Measurements from ENCODE around the gene FAM180B.

DNA sequence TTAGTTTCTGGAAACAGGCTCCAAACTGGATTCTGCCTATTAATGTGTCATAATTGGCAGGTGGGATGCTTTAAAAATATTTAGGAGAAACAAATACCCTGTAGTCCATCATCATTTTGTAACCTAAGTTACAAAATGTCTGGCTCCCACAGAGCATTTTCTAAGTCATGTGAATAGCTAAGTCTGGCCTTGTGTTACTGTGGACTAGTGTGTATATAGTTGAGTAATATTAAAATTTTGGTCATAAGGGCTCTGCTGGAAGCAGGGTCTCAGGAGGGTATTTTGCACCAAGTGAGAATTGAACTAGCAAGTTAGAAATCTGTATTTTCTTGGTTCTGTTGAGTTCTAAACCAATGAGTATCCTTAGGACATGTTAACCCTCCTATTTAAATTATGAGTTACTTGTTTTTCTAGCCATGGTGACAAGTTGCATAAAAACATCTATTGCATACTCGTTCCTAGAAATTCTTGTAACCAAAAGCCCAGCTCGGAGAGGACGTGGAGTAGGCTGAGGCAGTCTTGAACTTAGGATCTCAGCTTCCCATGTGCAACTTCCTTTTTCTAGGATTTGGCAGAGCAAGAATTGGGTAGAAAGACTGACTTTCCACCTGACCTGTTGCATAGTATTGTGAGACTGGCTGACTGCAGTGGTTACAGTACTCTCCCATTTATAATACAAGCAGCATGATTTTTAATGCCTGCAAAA, 15.7 kb upstream of the FAM180B start:
- no peak for TF ChIP-seq CTCF (conservative IDR thresholded peaks at IDR 0.05 in 1 of 2, IDR thresholded peaks at IDR 0.05 in 1 of 2; ENCODE audit: low read depth in 1 of 2, low read length in 2 of 2)
- TF ChIP-seq EZH2 (IDR thresholded peaks at IDR 0.05; ENCODE audit: low read length, missing control alignments): no peak
